ENCODE results near the gene RAVER1.
"Not testable (repeated sequence)": the region's sequence is repeated elsewhere in the genome, so short reads cannot be mapped to it uniquely, and the experiment has no call there.

The RAVER1 gene

DNA sequence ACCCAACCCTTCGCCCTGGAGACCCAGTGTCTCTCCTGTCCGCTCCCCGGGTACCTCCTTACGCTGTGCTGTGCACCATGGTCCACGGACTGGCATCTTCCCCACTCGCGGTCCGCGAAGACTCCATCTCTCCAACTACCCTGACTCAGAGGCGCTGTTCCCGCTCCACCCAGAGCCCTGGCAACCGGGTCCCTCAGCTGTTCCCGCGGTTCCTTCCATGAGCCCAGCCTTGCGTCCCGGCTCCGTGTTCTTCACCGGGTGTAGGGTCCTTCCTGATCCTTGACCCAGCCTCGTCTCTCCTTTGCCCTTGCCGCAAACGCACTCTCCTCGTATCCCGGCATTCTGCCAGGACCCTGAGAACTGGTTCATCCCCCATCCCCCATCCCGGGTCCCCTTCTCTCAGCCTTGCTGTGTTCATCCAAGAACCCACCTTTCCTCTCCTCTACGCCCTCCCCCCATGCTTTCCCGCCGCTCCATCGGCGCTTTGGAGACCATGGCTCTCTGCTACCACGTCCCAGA, 42.9 kb downstream of the RAVER1 start:
- no peak for DNase-seq (ENCODE audit: low spot score)

DNA sequence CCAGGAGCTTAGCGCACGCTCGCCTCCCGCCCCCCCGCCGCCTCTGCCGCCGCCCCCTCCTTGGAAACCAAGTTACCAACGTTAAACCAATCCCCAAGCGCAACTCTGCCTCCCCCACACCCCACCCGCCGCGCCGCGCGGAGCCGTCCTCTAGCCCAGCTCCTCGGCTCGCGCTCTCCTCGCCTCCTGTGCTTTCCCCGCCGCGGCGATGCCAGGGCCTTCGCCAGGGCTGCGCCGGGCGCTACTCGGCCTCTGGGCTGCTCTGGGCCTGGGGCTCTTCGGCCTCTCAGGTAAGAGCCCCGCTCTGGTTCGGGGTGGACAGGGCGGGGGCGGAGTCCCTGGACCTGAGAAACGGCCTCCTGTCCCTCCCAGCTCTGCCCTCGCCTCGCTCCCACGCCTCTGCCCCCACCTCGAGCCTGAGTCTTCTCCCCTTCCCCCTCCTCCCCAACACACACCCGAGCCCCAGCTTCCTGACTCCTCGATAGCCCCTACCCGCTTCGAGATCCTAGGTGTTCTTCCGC, 43.4 kb downstream of the RAVER1 start, which contains the start of gene ICAM5:
Gene ICAM5 (plus strand): TSS at position 117 of the 521 bp plus-strand sequence. CDS start 92 bp downstream, at position 209.
- DNase-seq (ENCODE audit: low spot score), result no peak

DNA sequence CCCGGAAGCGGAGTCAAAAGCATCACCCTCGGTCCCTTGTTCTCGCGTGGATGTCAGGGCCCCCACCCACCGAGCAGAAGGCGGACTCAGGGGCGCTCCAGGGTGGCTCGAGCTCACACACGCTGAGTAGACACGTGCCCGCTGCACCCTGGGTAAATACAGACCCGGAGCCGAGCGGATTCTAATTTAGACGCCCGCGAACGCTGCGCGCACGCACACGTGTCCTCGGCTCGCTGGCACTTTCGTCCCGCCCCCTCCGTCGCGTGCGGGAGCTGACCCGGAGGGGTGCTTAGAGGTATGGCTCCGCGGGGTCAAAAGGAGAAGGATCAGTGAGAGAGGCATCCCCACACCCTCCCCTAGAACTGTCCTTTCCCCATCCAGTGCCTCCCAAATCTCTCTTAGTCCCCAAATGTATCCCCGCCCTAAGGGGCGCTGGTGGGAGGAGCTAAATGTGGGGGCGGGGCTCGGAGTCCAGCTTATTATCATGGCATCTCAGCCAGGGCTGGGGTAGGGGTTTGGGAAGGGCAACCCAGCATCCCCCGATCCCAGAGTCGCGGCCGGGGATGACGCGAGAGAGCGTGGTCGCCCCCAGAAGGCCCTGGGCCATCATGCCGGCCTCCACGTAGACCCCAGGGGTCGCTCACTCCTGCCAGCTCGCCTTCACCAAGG, 44.0 kb downstream of the RAVER1 start:
- peak; percentile 53 for DNase-seq (ENCODE audit: low spot score)

DNA sequence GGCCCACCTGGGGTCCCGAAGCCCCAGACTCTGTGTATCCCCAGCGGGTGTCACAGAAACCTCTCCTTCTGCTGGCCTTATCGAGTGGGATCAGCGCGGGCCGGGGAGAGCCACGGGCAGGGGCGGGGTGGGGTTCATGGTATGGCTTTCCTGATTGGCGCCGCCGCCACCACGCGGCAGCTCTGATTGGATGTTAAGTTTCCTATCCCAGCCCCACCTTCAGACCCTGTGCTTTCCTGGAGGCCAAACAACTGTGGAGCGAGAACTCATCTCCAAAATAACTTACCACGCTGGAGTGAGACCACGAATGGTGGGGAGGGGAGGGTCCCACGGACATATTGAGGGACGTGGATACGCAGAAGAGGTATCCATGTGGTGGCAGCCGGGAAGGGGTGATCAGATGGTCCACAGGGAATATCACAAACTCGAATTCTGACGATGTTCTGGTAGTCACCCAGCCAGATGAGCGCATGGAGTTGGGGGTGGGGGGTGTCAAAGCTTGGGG, 44.6 kb downstream of the RAVER1 start:
- DNase-seq (ENCODE audit: low spot score), result no peak

DNA sequence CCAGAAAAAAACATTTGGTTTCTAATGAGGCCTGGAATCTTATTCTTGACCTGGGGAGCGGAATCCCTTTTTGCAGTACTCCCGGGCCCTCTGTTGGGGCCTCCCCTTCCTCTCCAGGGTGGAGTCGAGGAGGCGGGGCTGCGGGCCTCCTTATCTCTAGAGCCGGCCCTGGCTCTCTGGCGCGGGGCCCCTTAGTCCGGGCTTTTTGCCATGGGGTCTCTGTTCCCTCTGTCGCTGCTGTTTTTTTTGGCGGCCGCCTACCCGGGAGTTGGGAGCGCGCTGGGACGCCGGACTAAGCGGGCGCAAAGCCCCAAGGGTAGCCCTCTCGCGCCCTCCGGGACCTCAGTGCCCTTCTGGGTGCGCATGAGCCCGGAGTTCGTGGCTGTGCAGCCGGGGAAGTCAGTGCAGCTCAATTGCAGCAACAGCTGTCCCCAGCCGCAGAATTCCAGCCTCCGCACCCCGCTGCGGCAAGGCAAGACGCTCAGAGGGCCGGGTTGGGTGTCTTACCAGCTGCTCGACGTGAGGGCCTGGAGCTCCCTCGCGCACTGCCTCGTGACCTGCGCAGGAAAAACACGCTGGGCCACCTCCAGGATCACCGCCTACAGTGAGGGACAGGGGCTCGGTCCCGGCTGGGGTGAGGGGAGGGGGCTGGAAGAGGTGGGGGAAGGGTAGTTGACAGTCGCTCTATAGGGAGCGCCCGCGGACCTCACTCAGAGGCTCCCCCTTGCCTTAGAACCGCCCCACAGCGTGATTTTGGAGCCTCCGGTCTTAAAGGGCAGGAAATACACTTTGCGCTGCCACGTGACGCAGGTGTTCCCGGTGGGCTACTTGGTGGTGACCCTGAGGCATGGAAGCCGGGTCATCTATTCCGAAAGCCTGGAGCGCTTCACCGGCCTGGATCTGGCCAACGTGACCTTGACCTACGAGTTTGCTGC, 46.3 kb downstream of the RAVER1 start, which contains the start of gene ICAM4:
Gene ICAM4 (plus strand): TSS at position 153 of the 935 bp plus-strand sequence. CDS start 58 bp downstream, at position 211.
- no peak for DNase-seq (ENCODE audit: low spot score)

DNA sequence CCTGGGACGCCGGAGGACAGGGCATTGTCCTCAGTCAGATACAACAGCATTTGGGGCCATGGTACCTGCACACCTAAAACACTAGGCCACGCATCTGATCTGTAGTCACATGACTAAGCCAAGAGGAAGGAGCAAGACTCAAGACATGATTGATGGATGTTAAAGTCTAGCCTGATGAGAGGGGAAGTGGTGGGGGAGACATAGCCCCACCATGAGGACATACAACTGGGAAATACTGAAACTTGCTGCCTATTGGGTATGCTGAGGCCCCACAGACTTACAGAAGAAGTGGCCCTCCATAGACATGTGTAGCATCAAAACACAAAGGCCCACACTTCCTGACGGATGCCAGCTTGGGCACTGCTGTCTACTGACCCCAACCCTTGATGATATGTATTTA, 47.9 kb downstream of the RAVER1 start:
- no peak for DNase-seq (ENCODE audit: low spot score)

DNA sequence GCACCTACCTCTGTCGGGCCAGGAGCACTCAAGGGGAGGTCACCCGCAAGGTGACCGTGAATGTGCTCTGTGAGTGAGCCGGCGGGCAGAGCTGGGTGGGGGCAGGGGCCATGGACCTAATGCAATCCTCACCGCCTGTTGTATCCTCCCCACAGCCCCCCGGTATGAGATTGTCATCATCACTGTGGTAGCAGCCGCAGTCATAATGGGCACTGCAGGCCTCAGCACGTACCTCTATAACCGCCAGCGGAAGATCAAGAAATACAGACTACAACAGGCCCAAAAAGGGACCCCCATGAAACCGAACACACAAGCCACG, 48.4 kb downstream of the RAVER1 start:
- DNase-seq (ENCODE audit: low spot score), result no peak

DNA sequence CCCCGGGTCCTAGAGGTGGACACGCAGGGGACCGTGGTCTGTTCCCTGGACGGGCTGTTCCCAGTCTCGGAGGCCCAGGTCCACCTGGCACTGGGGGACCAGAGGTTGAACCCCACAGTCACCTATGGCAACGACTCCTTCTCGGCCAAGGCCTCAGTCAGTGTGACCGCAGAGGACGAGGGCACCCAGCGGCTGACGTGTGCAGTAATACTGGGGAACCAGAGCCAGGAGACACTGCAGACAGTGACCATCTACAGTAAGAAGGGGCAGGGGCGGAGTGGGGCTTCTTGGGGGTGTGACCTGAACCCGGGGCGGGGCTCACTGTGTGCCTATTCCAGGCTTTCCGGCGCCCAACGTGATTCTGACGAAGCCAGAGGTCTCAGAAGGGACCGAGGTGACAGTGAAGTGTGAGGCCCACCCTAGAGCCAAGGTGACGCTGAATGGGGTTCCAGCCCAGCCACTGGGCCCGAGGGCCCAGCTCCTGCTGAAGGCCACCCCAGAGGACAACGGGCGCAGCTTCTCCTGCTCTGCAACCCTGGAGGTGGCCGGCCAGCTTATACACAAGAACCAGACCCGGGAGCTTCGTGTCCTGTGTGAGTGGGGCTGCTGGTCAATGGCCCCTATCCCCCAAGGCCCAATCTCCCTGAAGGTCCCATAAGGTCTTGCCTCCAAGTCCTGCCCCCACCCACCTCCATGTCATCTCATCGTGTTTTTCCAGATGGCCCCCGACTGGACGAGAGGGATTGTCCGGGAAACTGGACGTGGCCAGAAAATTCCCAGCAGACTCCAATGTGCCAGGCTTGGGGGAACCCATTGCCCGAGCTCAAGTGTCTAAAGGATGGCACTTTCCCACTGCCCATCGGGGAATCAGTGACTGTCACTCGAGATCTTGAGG, 49.0 kb downstream of the RAVER1 start:
- no peak for DNase-seq (ENCODE audit: low spot score)

DNA sequence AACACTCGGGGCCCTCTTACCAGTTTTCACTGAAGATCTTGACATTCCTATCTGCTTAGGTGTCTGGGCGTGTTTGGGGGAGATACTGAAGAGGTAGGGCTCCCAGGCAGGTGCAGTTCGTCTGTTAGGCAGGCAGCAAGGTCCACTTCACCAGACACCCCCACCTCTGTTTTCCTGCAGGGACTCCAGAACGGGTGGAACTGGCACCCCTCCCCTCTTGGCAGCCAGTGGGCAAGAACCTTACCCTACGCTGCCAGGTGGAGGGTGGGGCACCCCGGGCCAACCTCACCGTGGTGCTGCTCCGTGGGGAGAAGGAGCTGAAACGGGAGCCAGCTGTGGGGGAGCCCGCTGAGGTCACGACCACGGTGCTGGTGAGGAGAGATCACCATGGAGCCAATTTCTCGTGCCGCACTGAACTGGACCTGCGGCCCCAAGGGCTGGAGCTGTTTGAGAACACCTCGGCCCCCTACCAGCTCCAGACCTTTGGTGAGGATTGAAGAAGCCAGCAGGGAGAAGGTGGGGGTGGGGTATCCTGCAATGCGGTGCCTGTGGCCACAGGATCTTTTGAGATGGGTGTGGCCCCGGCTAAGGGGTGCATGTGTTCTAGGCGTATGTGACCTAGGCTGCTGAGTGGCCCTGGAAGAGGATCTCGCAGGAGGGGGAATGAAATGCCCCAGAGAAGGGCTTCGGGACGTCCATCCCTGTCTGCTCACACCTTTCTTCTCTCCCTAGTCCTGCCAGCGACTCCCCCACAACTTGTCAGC, 49.8 kb downstream of the RAVER1 start:
- no peak for DNase-seq (ENCODE audit: low spot score)

DNA sequence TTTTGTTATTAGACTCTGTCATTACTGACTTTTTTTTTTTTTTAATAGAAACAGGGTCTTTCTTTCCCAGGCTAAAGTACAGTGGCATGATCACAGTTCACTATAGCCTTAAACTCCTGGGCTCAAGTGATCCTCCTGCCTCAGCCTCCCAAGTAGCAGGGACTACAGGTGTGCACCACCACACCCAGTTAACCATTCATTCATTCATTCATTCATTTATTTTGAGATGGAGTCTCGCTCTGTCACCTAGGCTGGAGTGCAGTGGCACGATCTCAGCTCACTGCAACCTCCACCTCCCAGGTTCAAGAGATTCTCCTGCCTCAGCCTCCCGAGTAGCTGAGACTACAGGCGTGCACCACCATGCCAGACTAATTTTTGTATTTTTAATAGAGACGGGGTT, 51.3 kb downstream of the RAVER1 start:
- DNase-seq (ENCODE audit: low spot score), result not testable (repeated sequence)

DNA sequence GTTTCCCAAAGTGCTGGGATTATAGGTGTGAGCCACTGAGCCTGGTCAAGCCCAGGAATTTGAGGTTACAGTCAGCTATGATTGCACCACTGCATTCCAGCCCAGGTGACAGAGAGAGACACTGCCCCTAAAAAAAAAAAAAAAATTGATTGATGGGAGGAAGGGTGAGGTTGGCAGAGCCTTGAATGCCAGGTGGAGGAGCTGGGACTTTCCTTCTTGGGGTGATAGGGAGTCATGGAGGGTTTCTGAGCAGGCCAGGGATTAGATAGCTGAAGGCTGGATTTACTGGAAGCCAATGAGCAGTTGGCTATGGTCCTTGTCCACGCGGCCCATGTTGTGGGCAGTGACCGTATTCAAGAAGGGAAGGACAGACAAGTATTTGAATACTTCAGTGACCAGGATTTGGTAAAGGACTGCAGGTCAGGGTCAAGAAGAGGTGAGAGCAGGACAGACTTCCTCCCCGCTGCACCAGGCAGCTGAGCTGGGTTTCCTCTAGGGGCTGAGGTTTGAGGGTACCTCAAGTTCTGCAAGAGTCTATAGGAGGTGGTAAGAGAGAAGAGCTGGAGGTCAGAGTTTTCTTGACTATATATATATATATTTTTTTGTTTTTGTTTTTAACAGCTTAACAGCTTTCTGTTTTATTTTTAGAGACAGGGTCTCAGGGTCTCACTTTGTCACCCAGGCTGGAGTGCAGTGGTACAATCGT, 53.4 kb downstream of the RAVER1 start:
- DNase-seq (ENCODE audit: low spot score), result no peak

DNA sequence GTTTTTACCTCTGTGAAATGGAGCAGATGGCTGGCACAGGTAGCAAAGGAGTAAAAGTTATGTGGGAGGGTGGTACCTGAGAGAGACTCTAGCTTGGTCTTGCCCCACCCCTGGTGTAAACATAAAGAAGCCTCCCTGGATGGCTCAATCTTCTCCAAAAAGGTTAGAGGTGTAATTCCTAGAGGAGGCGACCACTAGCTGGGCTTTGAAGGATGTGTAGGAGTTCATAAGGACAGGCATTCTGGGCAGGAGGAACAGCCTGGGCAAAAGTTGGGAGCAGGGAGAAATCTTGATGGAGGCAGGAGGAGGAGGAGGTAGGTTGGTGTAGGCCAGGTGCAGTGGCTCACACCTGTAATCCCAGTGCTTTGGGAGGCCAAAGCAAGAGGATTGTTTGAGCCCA, 54.4 kb downstream of the RAVER1 start:
- no peak for DNase-seq (ENCODE audit: low spot score)

DNA sequence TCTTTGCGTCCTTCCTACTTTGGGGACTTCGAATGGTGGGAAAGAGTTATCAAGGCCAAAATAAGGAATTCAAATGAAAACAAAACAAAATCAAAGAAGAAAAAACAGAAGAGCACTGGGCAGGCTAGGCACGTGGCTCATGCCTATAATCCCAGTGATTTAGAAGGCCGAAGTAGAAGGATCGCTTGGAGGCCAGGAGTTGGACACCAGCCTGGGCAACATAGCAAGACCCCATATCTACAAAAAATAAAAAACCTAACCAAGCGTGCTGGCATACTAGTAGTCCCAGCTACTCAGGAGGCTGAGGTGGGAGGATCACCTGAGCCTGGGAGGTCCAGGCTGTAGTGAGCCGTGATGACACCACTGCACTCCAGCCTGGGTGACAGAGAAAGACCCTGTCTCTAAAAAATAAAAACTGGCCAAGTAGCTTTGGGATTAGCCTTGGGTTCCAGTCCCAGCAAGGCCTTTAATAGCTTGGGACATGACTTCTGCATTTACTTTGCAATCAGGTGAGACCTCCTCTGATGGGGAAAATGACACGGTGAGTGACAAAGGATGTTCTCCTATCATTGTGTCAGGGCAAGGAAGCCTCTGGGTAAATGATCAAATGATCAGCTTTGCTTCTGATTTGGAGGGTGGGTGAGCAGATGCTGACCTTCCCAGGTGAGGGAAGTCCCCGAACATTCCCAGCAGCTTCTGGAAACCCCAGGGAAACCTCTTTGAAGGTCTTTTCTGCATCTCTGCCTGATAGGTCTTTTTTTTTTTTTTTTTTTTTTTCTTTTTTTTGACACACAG, 55.3 kb downstream of the RAVER1 start:
- DNase-seq (ENCODE audit: low spot score), result no peak

DNA sequence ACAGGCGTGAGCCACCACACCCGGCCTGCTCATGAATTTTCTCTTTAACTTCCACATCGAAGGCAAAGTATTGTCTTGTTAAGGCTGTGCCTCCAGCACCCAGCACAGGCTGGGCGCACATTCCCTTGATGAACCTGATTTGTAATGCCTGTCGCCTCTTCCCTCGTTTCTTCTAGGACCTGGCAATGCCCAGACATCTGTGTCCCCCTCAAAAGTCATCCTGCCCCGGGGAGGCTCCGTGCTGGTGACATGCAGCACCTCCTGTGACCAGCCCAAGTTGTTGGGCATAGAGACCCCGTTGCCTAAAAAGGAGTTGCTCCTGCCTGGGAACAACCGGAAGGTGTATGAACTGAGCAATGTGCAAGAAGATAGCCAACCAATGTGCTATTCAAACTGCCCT, 58.7 kb downstream of the RAVER1 start:
- no peak for DNase-seq (ENCODE audit: low spot score)

DNA sequence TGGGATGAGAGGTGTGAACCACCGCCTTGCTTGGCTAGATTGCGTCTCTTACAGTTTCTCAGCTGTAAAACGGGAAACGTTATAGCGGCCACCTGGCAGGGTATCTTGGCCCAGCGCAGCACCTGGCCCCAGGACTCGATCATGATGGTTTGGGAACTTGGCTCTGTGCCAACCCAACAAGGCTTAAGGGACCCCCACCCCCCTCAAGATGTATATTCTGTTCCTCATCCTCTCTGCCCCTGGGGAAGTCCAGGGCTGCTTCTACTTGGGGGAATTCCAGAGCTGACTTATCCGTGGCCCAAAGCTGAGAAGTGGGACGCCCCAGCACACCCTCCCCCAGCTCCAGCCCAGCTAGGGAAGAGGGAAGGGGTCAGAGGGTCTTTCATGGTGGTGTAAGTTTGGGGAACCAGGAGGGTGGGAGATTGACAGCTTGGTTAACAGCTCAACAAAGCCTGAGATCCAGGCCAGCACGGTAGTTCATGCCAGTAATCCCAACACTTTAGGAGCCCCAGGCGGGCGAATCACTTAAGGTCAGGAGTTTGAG, 61.7 kb downstream of the RAVER1 start:
- DNase-seq (ENCODE audit: low spot score), result peak; percentile 50

DNA sequence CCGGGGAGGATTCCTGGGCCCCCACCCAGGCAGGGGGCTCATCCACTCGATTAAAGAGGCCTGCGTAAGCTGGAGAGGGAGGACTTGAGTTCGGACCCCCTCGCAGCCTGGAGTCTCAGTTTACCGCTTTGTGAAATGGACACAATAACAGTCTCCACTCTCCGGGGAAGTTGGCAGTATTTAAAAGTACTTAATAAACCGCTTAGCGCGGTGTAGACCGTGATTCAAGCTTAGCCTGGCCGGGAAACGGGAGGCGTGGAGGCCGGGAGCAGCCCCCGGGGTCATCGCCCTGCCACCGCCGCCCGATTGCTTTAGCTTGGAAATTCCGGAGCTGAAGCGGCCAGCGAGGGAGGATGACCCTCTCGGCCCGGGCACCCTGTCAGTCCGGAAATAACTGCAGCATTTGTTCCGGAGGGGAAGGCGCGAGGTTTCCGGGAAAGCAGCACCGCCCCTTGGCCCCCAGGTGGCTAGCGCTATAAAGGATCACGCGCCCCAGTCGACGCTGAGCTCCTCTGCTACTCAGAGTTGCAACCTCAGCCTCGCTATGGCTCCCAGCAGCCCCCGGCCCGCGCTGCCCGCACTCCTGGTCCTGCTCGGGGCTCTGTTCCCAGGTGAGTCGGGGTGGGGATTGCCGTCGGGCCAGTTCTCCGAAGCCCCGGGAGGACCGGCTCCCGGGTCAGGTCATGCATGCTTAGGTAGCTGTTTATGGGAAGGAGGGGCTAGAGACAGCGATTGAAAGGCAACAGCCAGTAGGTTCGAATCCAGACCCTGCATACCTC, 62.5 kb downstream of the RAVER1 start, which contains the start of gene ICAM1:
Gene ICAM1 (plus strand): TSS at position 505 of the 779 bp plus-strand sequence. CDS start 40 bp downstream, at position 545.
- DNase-seq (ENCODE audit: low spot score), result peak; percentile 72

DNA sequence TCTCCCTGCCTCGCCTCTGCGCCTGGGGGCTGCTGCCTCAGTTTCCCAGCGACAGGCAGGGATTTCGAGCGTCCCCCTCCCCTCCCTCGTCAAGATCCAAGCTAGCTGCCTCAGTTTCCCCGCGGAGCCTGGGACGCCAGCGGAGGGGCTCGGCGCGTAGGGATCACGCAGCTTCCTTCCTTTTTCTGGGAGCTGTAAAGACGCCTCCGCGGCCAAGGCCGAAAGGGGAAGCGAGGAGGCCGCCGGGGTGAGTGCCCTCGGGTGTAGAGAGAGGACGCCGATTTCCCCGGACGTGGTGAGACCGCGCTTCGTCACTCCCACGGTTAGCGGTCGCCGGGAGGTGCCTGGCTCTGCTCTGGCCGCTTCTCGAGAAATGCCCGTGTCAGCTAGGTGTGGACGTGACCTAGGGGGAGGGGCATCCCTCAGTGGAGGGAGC, 63.1 kb downstream of the RAVER1 start:
- DNase-seq (ENCODE audit: low spot score), result peak; percentile 67
